Keratinocyte (primary cell): Measurements from ENCODE around the gene ETFA. TPM values are rescaled to one million over a fixed set of nuclear protein-coding genes. Genes with fewer than 3 reads are reported as not detected.

ENCODE experiments used
- DNase-seq: peaks from one replicate; pipeline ENCODE4 v3.0.0-alpha.2; 2011; ENCODE audit warnings: low read depth, missing footprints, low spot score
- FAIRE-seq: peaks from 2 replicates; lab custom pipeline; 2011; peaks lifted over from hg19 to GRCh38; lab: Jason Lieb, UNC
- H2AFZ ChIP-seq: 2 replicates; pipeline ENCODE4 v1.6.0; 2012; ENCODE audit warnings: low read length, control low read depth, inconsistent platforms; ENCODE audit not compliant: control insufficient read depth
- H3K27ac ChIP-seq: 2 replicates; pipeline ENCODE4 v1.5.1; 2011; ENCODE audit warnings: low read length; ENCODE audit not compliant: control insufficient read depth, insufficient read depth
- H3K27me3 ChIP-seq: 3 replicates; pipeline ENCODE4 v1.6.0; 2011; ENCODE audit warnings: low read length; ENCODE audit not compliant: control insufficient read depth, insufficient read depth; ENCODE audit errors: extremely low read depth
- H3K36me3 ChIP-seq, 2 experiments: 2 replicates in 1 of 2; 3 replicates in 1 of 2; pipeline ENCODE4 v1.5.1; 2011; ENCODE audit warnings: low read length in 2 of 2, mild to moderate bottlenecking in 1 of 2; ENCODE audit not compliant: control insufficient read depth in 2 of 2, insufficient read depth in 2 of 2; ENCODE audit errors: extremely low read depth in 1 of 2
- H3K4me1 ChIP-seq: 3 replicates; pipeline ENCODE4 v1.5.1; 2011; ENCODE audit warnings: low read length; ENCODE audit not compliant: control insufficient read depth, insufficient read depth; ENCODE audit errors: extremely low read depth
- H3K4me2 ChIP-seq: 3 replicates; pipeline ENCODE4 v1.6.0; 2011; ENCODE audit warnings: low read depth, low read length; ENCODE audit not compliant: control insufficient read depth, insufficient read depth; ENCODE audit errors: extremely low read depth
- H3K4me3 ChIP-seq, 3 experiments: fragments of 200-600 bp in 1 of 3; sonication (generic) in 1 of 3; 2 replicates in 2 of 3; 3 replicates in 1 of 3; pipeline ENCODE4 v1.5.1; 2011 to 2016; ENCODE audit warnings: low read length in 3 of 3, mild to moderate bottlenecking in 3 of 3, control low read depth in 2 of 3, inconsistent platforms in 1 of 3, low read depth in 1 of 3, mixed read lengths in 1 of 3, mixed run types in 1 of 3, moderate library complexity in 1 of 3; ENCODE audit not compliant: control insufficient read depth in 2 of 3, insufficient read depth in 2 of 3; ENCODE audit errors: extremely low read depth in 1 of 3
- H3K79me2 ChIP-seq: 2 replicates; pipeline ENCODE4 v1.6.0; 2012; ENCODE audit warnings: low read length; ENCODE audit not compliant: control insufficient read depth, insufficient read depth
- H3K9ac ChIP-seq: 3 replicates; pipeline ENCODE4 v1.6.0; 2011; ENCODE audit warnings: low read length; ENCODE audit not compliant: control insufficient read depth, insufficient read depth; ENCODE audit errors: extremely low read depth
- H3K9me1 ChIP-seq: 3 replicates; pipeline ENCODE4 v1.6.0; 2011; ENCODE audit warnings: low read length; ENCODE audit not compliant: control insufficient read depth, insufficient read depth; ENCODE audit errors: extremely low read depth
- H3K9me3 ChIP-seq: 2 replicates; pipeline ENCODE4 v1.5.1; 2012; ENCODE audit warnings: low read depth, low read length; ENCODE audit not compliant: control insufficient read depth
- H4K20me1 ChIP-seq: 3 replicates; pipeline ENCODE4 v1.6.0; 2011; ENCODE audit warnings: low read length; ENCODE audit not compliant: control insufficient read depth, insufficient read depth; ENCODE audit errors: extremely low read depth
- CTCF ChIP-seq, 3 experiments: IDR thresholded peaks in 1 of 3; conservative IDR thresholded peaks in 1 of 3; optimal IDR thresholded peaks in 1 of 3; 2 replicates in 2 of 3; 3 replicates in 1 of 3; pipeline versions ENCODE3 to v1.5.1; 2011; ENCODE audit warnings: low read length in 3 of 3, mild to moderate bottlenecking in 3 of 3, moderate library complexity in 2 of 3, control low read depth in 1 of 3, inconsistent platforms in 1 of 3; ENCODE audit not compliant: insufficient read depth in 2 of 3; ENCODE audit errors: extremely low read depth in 1 of 3
- EZH2 ChIP-seq: IDR thresholded peaks from one replicate; pipeline ENCODE4 v1.6.1; 2012; ENCODE audit warnings: inconsistent platforms, mild to moderate bottlenecking, low read length, moderate library complexity
- dilution Hi-C: fragments of 300-500 bp; cut with MboI; formaldehyde crosslinking; loops from one replicate; pipeline ENCODE4 v1.7.0; 2020; ENCODE audit warnings: low sequenced_read_pairs; ENCODE audit not compliant: extremely low pct_ligation_motif_present
- polyA plus RNA-seq, 5 experiments: library from polyadenylated mRNA; depleted of rRNA in 3 of 5; stranded (reverse) in 3 of 5; stranded (forward) in 1 of 5; unstranded in 1 of 5; fragments of >200 nt; gene quantifications; 1 replicate in 1 of 5; 2 replicates in 3 of 5; 3 replicates in 1 of 5; pipeline versions ENCODE4 v1.2.1 to v1.2.3, GENCODE V29; 2011 to 2012; ENCODE audit warnings: missing spikeins in 2 of 5, low read depth in 1 of 5, low replicate concordance in 1 of 5

The ETFA gene
- polyA plus RNA-seq, 1 donor (not counting 4 experiments of a cell fraction or from before 2014, with no cell fraction given): 230 TPM

GRCh38 chr15:76260246-76260938 is 50.9 kb downstream of the ETFA start:
- no peak overlapping the region for H2AFZ ChIP-seq
- no peak overlapping the region for H3K4me2 ChIP-seq
- H3K79me2 ChIP-seq: no peaks in the 10 kb centered on the region
- H3K4me3 ChIP-seq: no peak overlapping the region
- no peak overlapping the region for H3K27ac ChIP-seq
- no peaks in the 10 kb centered on the region for H3K9me1 ChIP-seq
- FAIRE-seq: no peak
- no peak for DNase-seq
- H3K9me3 ChIP-seq: peaks cover 10% of the 10 kb centered on the region
- peaks cover 10 to 19% of the 10 kb centered on the region in 2 experiments for H3K36me3 ChIP-seq
- H3K4me1 ChIP-seq: no peaks in the 10 kb centered on the region
- TF ChIP-seq CTCF (optimal IDR thresholded peaks at IDR 0.05 in 1 of 3, IDR thresholded peaks at IDR 0.05 in 1 of 3, conservative IDR thresholded peaks at IDR 0.05 in 1 of 3; ENCODE audit: extremely low read depth in 1 of 3, insufficient read depth in 2 of 3, low read length in 3 of 3) (no peak), EZH2 (no peak)
- H3K27me3 ChIP-seq: no peaks in the 10 kb centered on the region
- H4K20me1 ChIP-seq: peaks cover 3% of the 10 kb centered on the region
- dilution Hi-C loops: no loop called here
- H3K9ac ChIP-seq: no peak overlapping the region

- no peak for TF ChIP-seq CTCF (optimal IDR thresholded peaks at IDR 0.05 in 1 of 3, IDR thresholded peaks at IDR 0.05 in 1 of 3, conservative IDR thresholded peaks at IDR 0.05 in 1 of 3; ENCODE audit: extremely low read depth in 1 of 3, insufficient read depth in 2 of 3, low read length in 3 of 3)
- no peak for TF ChIP-seq EZH2
- no peak overlapping the region for H2AFZ ChIP-seq
- DNase-seq (no peak), FAIRE-seq (no peak)
- no peak overlapping the region for H3K9ac ChIP-seq
- dilution Hi-C loops: no loop called here
- no peaks in the 10 kb centered on the region for H3K9me1 ChIP-seq
- peaks cover 3% of the 10 kb centered on the region for H4K20me1 ChIP-seq
- no peaks in the 10 kb centered on the region for H3K4me1 ChIP-seq
- H3K4me3 ChIP-seq: no peak overlapping the region
- H3K4me2 ChIP-seq: no peak overlapping the region
- H3K79me2 ChIP-seq: no peaks in the 10 kb centered on the region
- peaks cover 10% of the 10 kb centered on the region for H3K9me3 ChIP-seq
- H3K36me3 ChIP-seq: peaks cover 10 to 17% of the 10 kb centered on the region in 2 experiments
- no peaks in the 10 kb centered on the region for H3K27me3 ChIP-seq
- H3K27ac ChIP-seq: no peak overlapping the region
Observed at GRCh38 chr15:76259392-76259791, 51.9 kb downstream of the ETFA start.
